PFSK-1 (cell line): ENCODE measurements around the gene SYTL3.

Experiments
- FOXP2 ChIP-seq: optimal IDR thresholded peaks from 2 replicates; pipeline ENCODE3; 2011; ENCODE audit warnings: borderline replicate concordance, control low read depth, inconsistent platforms; ENCODE audit not compliant: insufficient read depth; ENCODE audit errors: extremely low read length, extremely low read depth
- POLR2AphosphoS5 ChIP-seq: IDR thresholded peaks from 2 replicates; pipeline ENCODE4 v1.6.1; 2012; ENCODE audit warnings: low read depth, mild to moderate bottlenecking, control low read depth, low read length, moderate library complexity
- SIN3A ChIP-seq: IDR thresholded peaks from 2 replicates; pipeline ENCODE4 v1.6.1; 2012; ENCODE audit warnings: mild to moderate bottlenecking, low read length, moderate library complexity, borderline replicate concordance; ENCODE audit not compliant: insufficient read depth
- TAF1 ChIP-seq: IDR thresholded peaks from 2 replicates; pipeline ENCODE4 v1.6.1; 2012; ENCODE audit warnings: low read length, control low read depth, borderline replicate concordance; ENCODE audit not compliant: insufficient read depth
- TF ChIP-seq, protein P1 (sequence below), 2 experiments: IDR thresholded peaks; 2 replicates each; pipeline versions ENCODE4 v1.6.1 to v1.8.0; 2011 to 2012; ENCODE audit warnings: low read depth in 2 of 2, low read length in 2 of 2, control low read depth in 1 of 2, inconsistent platforms in 1 of 2, mild to moderate bottlenecking in 1 of 2, moderate library complexity in 1 of 2; ENCODE audit not compliant: insufficient read depth in 1 of 2

The SYTL3 gene

DNA sequence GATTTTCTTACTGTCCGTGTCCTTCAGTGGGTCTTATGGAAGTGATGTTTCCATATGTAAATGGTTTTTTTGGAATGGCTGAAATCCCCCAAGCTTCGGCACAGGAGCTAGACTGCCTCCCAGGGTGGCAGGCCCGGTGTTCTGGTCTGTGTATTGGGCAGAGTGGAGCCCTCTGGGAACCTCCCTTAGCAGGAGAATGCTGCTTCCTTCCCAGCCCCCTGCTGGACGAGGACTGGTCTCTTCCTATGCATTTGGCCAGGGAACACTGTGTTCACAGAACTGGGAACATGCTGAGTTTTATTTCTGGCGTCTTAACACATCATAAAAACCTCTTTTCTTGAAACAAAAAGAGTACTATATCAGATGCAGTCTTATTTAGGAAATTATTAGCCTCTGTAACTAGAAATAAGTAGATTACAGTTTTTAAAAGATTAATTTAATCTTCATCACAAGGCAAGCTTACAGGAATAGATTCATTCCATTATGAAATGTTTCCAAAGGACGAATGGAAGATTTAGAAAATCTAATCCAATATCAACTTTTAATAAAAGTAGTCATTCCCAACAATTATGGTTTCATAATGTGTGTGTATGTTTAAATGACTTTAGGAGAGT lies 56.6 kb downstream of the SYTL3 start:
- TF ChIP-seq FOXP2: no peak
- TF ChIP-seq POLR2AphosphoS5: no peak
- no peak for TF ChIP-seq SIN3A
- TF ChIP-seq, protein P1, sequence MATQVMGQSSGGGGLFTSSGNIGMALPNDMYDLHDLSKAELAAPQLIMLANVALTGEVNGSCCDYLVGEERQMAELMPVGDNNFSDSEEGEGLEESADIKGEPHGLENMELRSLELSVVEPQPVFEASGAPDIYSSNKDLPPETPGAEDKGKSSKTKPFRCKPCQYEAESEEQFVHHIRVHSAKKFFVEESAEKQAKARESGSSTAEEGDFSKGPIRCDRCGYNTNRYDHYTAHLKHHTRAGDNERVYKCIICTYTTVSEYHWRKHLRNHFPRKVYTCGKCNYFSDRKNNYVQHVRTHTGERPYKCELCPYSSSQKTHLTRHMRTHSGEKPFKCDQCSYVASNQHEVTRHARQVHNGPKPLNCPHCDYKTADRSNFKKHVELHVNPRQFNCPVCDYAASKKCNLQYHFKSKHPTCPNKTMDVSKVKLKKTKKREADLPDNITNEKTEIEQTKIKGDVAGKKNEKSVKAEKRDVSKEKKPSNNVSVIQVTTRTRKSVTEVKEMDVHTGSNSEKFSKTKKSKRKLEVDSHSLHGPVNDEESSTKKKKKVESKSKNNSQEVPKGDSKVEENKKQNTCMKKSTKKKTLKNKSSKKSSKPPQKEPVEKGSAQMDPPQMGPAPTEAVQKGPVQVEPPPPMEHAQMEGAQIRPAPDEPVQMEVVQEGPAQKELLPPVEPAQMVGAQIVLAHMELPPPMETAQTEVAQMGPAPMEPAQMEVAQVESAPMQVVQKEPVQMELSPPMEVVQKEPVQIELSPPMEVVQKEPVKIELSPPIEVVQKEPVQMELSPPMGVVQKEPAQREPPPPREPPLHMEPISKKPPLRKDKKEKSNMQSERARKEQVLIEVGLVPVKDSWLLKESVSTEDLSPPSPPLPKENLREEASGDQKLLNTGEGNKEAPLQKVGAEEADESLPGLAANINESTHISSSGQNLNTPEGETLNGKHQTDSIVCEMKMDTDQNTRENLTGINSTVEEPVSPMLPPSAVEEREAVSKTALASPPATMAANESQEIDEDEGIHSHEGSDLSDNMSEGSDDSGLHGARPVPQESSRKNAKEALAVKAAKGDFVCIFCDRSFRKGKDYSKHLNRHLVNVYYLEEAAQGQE (IDR thresholded peaks at IDR 0.05; ENCODE audit: insufficient read depth in 1 of 2, low read depth in 2 of 2, low read length in 2 of 2): no peak
- TF ChIP-seq TAF1: no peak

DNA sequence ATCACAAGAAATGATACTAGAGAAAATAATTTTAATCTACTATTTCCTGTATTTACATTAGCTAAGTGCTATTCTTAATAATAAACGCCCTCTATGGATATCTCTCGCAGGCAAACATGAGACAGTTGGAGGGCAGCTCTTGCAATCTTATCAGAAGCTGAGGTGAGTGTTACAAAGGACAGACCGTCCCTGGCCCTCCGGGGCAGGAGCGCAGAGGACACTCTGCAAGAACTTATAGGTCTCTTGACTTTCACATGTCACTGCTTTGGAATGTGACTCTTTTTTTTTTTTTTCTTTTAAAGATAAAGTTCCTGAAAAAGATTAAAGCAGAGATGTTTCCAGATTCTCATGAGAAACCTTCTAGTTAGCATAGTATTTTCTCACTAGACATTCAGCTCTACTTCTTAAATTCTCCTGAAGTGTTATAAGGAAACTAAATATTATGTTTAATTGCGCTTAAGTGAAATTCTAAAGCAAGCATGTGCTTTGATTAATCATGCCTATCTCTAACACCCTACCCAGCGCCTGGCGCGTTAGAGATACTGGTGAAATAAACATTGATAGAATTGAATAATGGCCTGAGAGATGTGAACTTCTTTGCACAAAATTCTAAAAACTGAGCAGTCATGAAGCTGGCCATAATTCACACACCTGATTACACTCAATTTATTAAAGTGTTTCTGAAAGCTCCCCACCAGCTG lies 57.4 kb downstream of the SYTL3 start:
- TF ChIP-seq FOXP2: no peak
- no peak for TF ChIP-seq SIN3A
- no peak for TF ChIP-seq POLR2AphosphoS5
- no peak for TF ChIP-seq TAF1
- TF ChIP-seq, protein P1 (IDR thresholded peaks at IDR 0.05; ENCODE audit: insufficient read depth in 1 of 2, low read depth in 2 of 2, low read length in 2 of 2): no peak

DNA sequence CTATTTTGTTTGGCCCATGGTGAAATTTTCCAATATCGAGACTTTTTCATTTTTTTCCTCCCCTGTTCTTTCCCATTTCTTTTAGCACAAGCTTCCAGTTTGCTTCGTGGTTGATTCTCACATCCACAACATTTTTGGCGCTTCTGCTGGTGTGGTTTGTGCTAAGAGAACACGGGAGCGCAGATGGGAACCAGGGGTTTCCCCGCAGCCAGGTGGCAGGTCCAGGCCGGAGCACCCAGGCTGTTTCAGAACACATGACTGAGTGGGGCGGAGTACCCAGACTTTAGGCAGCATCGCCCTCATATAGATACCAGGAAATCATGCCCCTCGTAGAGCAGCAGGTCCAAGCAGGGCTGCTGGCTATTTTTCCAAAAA lies 58.0 kb downstream of the SYTL3 start:
- TF ChIP-seq, protein P1 (IDR thresholded peaks at IDR 0.05; ENCODE audit: insufficient read depth in 1 of 2, low read depth in 2 of 2, low read length in 2 of 2): no peak
- TF ChIP-seq POLR2AphosphoS5: no peak
- no peak for TF ChIP-seq FOXP2
- no peak for TF ChIP-seq SIN3A
- no peak for TF ChIP-seq TAF1

DNA sequence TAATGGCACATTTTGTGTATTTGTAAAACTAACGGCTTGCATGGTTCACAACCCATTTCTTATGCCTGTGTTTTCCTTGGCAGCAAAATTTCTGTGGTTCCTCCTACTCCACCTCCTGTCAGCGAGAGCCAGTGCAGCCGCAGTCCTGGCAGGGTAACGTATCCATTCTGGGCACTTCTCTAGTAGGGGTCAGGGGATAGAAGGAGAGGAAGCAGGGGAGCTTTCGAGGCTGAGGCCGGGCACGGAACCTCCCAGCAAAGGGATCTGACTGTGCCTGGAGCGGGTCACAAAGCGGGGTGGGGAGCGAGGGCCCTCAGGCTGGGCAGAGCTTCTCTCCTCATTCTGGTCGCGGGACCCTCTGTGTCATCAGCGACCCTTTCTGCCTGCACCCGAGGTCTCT lies 58.4 kb downstream of the SYTL3 start:
- TF ChIP-seq POLR2AphosphoS5 (no peak), FOXP2 (no peak), TAF1 (no peak), SIN3A (no peak)
- TF ChIP-seq, protein P1 (IDR thresholded peaks at IDR 0.05; ENCODE audit: insufficient read depth in 1 of 2, low read depth in 2 of 2, low read length in 2 of 2): no peak

DNA sequence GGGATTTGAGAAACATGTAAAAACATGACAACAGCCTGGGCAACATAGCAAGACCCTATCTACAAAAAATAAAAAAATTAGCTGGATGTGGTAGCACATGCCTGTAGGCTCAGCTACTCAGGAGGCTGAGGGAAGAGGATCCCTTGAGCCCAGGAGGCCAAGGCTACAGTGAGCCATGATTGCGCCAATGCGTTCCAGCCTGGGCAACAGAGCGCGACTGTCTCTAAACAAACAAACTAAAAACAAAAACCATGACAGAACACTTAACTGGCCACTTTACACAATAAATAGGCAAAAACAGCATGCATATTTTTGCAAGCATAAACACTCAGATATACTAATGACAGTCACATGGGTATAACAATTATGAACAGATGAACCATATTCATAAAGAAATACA lies 60.0 kb downstream of the SYTL3 start:
- TF ChIP-seq POLR2AphosphoS5 (no peak), TAF1 (no peak), SIN3A (no peak), FOXP2 (no peak)
- TF ChIP-seq, protein P1 (IDR thresholded peaks at IDR 0.05; ENCODE audit: insufficient read depth in 1 of 2, low read depth in 2 of 2, low read length in 2 of 2): no peak
